Left colon (tissue), 2 donors: ENCODE results near the gene RFXANK. TPM values are rescaled to one million over a fixed set of nuclear protein-coding genes. Genes with fewer than 3 reads are reported as not detected.

Experiments
- total RNA-seq, 2 donors: library from RNA; stranded (reverse); fragmentation: NEBNext Ultra II Directional; extraction: Animal tissue kit (Norgen Biotek cat#: 25700); gene quantifications; one replicate each; pipeline ENCODE4 v1.2.1, GENCODE V29; 2021
- donor health status: DM: no; HTN: no; CAD: no.
- donor health status: DM: yes; HTN: yes; CAD: no.

The RFXANK gene
- total RNA-seq, 2 donors from 2014 or later: 60.3 to 73.7 TPM

Other genes starting within 250 kb of the RFXANK start
- gene SUGP2, start 158.7 kb upstream of the RFXANK start, total RNA-seq: 10 to 100 TPM; 51.7 to 61.7 TPM
- 10 to 100 TPM; 17.8 to 20.8 TPM for gene ARMC6, start 158.7 kb upstream of the RFXANK start, total RNA-seq
- 1 to 10 TPM; 8.2 to 8.5 TPM for gene SLC25A42, start 128.3 kb upstream of the RFXANK start, total RNA-seq
- gene TMEM161A, start 53.8 kb upstream of the RFXANK start, total RNA-seq: 10 to 100 TPM; 16.8 to 18.9 TPM
- gene MEF2B, start 22.0 kb upstream of the RFXANK start, total RNA-seq: 1 to 10 TPM; 1.4 to 3.5 TPM
- 10 to 100 TPM; 27.9 to 28.4 TPM for gene BORCS8, start 106 bp upstream of the RFXANK start, total RNA-seq
- 10 to 100 TPM in 1 of 2 donors, 1 to 10 TPM in 1; 8.8 to 12.5 TPM for gene NR2C2AP, start 11.2 kb downstream of the RFXANK start, total RNA-seq
- gene NCAN, start 19.7 kb downstream of the RFXANK start, total RNA-seq: not detected
- 10 to 100 TPM in 1 of 2 donors, 1 to 10 TPM in 1; 6.9 to 14.3 TPM for gene TM6SF2, start 81.0 kb downstream of the RFXANK start, total RNA-seq
- gene SUGP1, start 128.3 kb downstream of the RFXANK start, total RNA-seq: 10 to 100 TPM; 33.5 to 46.2 TPM
- gene MAU2, start 128.6 kb downstream of the RFXANK start, total RNA-seq: 10 to 100 TPM; 45.3 to 52.4 TPM
- gene GATAD2A, start 213.4 kb downstream of the RFXANK start, total RNA-seq: 100 to 1,000 TPM; 104 to 135 TPM